ENCODE results near the gene PFAS. TPM values are rescaled to one million over a fixed set of nuclear protein-coding genes. Genes with fewer than 3 reads are reported as not detected.

The PFAS gene
- total and polyA plus RNA-seq, 2 experiments from 2014 or later, result 96.1 to 168 TPM

DNA sequence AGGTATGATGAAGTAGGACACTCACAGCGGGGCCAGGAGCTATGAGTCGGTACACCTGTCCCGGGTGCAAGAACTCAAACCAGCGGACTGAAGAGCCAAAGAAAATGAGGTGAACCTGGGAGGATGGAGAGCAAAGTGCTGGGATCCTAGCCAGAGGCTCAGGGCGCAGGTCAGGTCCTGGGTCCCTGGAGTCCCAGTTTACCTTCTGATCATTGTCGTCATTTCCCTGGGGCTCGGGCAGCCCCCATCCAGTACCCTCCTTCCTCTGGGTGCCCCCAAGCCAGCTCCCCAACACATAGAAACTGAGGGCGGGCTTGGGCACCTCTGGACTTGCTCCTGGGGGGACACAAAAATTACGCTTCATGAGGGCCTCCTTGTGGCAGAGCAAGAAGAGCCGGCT is 17.4 kb upstream of the PFAS start:
- no peak for ATAC-seq
- peaks cover 27% of the 10 kb centered on the region for H3K36me3 ChIP-seq (ENCODE audit: insufficient read depth)

More for the DNA sequence above, 17.4 kb upstream of the PFAS start:
- peaks cover 4% of the 10 kb centered on the region for H4K20me1 ChIP-seq (replicated peaks; ENCODE audit: insufficient read depth)
- no peak overlapping the region for H3K27ac ChIP-seq (ENCODE audit: low read depth)
- H3K9me3 Mint-ChIP-seq, result peaks cover 5% of the 10 kb centered on the region; the same call in 2 of the 3 replicates
- H3K4me2 ChIP-seq, result no peak overlapping the region
- H3K4me3 Mint-ChIP-seq, result no peak overlapping the region
- H3K4me1 Mint-ChIP-seq, result peaks cover 8% of the 10 kb centered on the region
- H3K27me3 Mint-ChIP-seq (ENCODE audit: insufficient read depth, low read depth, poor library complexity), result peaks cover 14% of the 10 kb centered on the region
- peaks cover 11% of the 10 kb centered on the region; the same call in 1 of the 2 replicates for H3F3A ChIP-seq (replicated peaks; ENCODE audit: low read depth)
- H3K27me3 ChIP-seq (ENCODE audit: insufficient read depth), result no peaks in the 10 kb centered on the region
- no peak overlapping the region for H3K27ac Mint-ChIP-seq
- H3K79me2 ChIP-seq (replicated peaks; ENCODE audit: insufficient read depth), result no peaks in the 10 kb centered on the region
- H3K4me3 ChIP-seq, result no peak overlapping the region
- H3K36me3 Mint-ChIP-seq (ENCODE audit: low read depth), result peaks cover 72% of the 10 kb centered on the region
- H2AFZ ChIP-seq, result no peak overlapping the region
- TF ChIP-seq, protein P1, sequence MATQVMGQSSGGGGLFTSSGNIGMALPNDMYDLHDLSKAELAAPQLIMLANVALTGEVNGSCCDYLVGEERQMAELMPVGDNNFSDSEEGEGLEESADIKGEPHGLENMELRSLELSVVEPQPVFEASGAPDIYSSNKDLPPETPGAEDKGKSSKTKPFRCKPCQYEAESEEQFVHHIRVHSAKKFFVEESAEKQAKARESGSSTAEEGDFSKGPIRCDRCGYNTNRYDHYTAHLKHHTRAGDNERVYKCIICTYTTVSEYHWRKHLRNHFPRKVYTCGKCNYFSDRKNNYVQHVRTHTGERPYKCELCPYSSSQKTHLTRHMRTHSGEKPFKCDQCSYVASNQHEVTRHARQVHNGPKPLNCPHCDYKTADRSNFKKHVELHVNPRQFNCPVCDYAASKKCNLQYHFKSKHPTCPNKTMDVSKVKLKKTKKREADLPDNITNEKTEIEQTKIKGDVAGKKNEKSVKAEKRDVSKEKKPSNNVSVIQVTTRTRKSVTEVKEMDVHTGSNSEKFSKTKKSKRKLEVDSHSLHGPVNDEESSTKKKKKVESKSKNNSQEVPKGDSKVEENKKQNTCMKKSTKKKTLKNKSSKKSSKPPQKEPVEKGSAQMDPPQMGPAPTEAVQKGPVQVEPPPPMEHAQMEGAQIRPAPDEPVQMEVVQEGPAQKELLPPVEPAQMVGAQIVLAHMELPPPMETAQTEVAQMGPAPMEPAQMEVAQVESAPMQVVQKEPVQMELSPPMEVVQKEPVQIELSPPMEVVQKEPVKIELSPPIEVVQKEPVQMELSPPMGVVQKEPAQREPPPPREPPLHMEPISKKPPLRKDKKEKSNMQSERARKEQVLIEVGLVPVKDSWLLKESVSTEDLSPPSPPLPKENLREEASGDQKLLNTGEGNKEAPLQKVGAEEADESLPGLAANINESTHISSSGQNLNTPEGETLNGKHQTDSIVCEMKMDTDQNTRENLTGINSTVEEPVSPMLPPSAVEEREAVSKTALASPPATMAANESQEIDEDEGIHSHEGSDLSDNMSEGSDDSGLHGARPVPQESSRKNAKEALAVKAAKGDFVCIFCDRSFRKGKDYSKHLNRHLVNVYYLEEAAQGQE (IDR thresholded peaks at IDR 0.05; ENCODE audit: unreplicated experiment), result no peak
- no peak for TF ChIP-seq EZH2 (IDR thresholded peaks at IDR 0.05; ENCODE audit: low read depth, unreplicated experiment)
- no peak for TF ChIP-seq CTCF (conservative IDR thresholded peaks at IDR 0.05; ENCODE audit: low read depth in 2 of 2)
- TF ChIP-seq EZH2phosphoT487 (IDR thresholded peaks at IDR 0.05; ENCODE audit: unreplicated experiment), result no peak
- no peak for TF ChIP-seq STAT1 (IDR thresholded peaks at IDR 0.05; ENCODE audit: unreplicated experiment)
- no peak for TF ChIP-seq ZNF331 (CRISPR knock-in tag; IDR thresholded peaks at IDR 0.05; ENCODE audit: low read depth)
- no peak for TF ChIP-seq CREB1 (CRISPR knock-in tag; IDR thresholded peaks at IDR 0.05; ENCODE audit: low read depth)
- TF ChIP-seq ZNF114 (CRISPR knock-in tag; IDR thresholded peaks at IDR 0.05), result no peak
- TF ChIP-seq JUNB (IDR thresholded peaks at IDR 0.05; ENCODE audit: unreplicated experiment), result no peak
- no peak for TF ChIP-seq NANOG (IDR thresholded peaks at IDR 0.05; ENCODE audit: borderline replicate concordance)
- no peaks in the 10 kb centered on the region for H3K9me2 ChIP-seq (ENCODE audit: insufficient read depth)
- no peak for DNase-seq (ENCODE audit: low spot score)
- H3K4me1 ChIP-seq (ENCODE audit: insufficient read depth), result peaks cover 6% of the 10 kb centered on the region; the same call in 1 of the 2 replicates

All from GM23338 (cell line).